ENCODE results near the gene MPZL1. TPM values are rescaled to one million over a fixed set of nuclear protein-coding genes. Genes with fewer than 3 reads are reported as not detected.
A peak's percentile ranks its signal among the peaks of the same experiment; 100 is the strongest.

Gene MPZL1
- total RNA-seq, 1 donor from 2014 or later = 97.5 TPM

DNA sequence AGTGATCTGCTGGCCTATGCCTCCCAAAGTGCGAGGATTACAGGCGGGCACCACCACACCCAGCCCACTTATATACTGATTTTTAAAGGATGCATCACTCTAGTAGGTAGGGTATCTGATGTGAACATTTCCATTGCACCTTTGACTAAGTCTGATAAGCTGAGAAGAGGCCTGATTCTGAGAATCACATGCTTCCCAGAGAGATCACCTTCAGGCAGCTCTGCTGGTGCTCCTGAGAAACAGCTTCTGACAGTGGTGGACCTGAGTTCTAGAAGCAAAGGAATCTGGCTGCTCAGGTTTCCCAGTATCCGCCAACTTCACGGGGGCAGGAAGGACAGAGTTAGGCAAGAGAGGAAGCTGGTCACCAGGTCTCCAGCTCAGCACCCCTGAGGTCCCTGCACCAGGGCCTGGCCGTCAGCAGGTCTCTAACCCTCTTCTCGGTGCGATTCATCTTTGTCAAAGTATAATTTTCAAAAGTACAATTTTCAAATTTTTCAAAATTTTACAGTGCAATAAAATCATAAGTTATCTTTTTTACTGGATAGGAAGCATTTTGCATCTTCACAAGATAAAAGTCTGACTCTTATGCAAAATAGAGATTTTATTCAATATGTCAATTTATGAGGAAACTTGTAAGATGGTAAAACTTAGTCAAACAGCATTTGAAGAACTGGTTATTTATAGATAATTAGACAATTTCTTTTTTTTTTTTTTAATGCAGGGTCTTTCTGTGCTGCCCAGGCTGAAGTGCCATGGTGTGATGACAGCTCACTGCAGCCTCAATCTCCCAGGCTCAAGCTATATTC lies 25.8 kb upstream of the MPZL1 start:
- no peak for ATAC-seq

DNA sequence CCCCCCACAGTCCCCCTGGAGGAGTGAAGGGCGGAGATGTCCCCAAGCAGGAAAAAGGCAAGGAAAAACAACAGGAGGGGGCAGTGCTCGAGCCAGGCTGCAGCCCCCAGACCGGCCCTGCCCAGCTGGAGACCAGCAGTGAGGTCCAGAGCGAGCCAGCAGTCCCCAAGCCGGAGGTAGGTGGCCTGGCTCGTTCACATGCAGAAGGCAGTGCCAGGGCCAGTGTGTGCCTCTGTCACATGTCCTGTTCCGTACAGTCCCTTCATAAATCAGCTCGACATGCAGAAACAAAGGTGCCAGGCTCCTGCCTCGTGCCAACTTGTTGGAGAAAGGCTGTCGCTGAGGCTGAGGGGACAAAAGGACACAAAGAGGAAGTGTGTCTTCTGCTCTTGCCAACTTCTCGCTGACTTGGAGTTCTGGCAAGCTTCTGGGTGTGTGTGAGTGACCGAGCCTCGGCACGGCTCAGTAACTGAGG lies 24.1 kb upstream of the MPZL1 start:
- ATAC-seq = peak; percentile 44

DNA sequence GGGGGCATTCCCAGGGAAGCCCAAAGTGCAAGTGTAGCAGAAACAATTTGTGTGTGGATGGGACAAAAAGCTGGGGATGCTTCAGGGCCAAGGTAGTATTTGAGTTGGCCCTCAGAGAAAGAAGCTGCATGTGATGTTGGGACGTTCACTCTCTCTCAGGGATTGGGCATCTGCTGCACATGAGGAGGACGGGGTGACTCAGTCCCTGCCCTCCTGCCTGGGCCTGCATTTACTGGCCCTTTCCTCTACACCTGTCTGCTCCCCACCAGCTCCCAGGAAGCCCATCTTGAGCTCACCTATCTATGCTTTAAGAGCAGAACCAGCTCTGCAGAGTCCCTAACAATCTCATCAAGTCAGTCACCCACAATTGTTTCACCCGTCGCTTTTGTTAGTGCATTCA lies 23.5 kb upstream of the MPZL1 start:
- ATAC-seq = peak; percentile 58

DNA sequence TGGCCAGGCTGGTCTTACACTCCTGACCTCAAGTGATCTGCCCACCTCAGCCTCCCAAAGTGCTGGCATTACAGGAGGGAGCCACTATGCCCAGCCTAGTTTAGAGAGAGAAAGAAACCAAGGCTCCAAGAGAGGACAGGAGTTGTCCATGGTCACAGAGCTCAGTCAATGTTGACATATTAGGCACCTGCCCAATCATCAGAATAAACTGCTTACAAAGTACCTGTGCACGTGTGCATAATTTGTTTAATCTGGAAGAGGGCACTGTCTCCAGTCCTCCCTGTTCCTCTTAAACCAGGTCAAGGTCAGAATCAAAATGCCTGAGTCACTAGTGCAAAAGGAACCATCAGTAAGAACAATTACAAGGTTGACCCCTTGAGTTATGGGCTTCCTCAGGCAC lies 20.3 kb upstream of the MPZL1 start:
- no peak for ATAC-seq

DNA sequence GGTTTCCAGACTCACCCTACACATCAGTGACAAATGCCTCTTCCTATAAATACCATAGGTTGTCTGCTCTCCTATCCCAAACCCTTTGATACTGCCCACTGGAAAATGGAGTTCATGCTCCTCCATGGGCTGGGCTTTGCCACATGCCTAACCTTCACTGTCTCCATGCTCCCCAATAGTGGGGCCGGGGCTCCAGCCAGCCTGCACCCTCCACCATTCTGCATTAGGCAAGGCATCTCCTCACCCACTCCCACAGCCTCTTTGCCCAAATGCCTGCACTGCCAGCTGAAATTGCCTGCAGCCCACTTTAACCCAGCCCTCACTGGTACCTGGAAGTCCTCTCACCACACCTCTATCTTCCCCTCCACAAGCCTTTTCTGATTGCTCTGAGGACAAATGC lies 18.2 kb upstream of the MPZL1 start:
- no peak for ATAC-seq

DNA sequence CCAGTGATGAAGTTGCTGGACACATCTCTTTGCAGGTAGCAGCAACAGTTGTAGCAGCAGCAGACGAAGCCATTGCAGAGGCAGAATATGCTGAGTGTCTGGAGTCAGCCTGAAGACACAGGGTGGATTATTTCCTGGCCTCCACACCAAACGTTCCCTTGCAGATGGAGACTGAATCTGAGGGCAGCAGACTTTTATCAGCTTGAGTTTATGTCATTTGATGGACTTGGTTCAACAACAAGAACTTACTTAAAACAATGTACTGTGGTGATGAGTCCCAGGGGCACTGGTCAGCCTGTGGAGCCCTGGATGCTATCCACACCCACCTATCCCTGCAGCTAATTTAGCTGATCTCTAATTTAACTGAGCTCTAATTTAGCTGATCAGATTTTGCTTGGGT lies 17.1 kb upstream of the MPZL1 start:
- ATAC-seq = no peak

DNA sequence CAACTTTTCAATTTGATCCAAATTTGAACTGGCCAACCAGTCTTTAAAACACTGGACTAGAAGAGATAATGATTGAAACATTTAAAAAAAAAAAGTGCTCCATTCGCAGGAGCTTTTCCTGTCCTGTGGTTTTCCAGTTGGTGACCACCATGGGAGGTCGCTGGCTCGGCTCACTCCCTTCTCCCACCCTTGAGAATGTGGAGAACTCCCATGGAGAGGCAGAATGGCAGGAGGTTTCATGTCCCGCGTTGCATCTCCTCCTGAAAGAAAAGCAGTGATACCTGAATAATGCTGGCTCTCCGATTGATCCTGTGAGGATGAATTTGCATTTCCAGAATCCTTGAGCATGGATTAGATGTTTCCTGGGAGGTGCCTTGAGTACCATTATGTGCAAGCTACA lies 16.5 kb upstream of the MPZL1 start:
- no peak for ATAC-seq

DNA sequence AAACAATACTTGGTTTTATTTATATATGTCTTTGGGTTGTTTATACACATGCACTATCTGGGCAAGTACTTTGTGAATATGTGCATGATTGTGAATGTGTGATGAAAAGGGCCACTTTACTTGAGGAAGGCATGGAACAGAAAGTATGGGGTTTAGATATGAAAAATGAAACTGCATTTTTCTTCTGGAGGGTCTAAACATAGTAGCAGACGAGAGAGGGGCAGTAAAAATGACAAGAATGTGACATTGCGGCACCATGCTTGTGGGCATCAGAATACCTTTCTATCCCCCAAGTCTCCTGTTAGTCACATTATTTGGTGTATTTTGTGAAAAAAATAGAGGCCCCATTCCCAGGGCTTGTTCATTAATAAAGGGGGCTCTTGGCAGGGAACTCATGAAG lies 15.4 kb upstream of the MPZL1 start:
- ATAC-seq = no peak

DNA sequence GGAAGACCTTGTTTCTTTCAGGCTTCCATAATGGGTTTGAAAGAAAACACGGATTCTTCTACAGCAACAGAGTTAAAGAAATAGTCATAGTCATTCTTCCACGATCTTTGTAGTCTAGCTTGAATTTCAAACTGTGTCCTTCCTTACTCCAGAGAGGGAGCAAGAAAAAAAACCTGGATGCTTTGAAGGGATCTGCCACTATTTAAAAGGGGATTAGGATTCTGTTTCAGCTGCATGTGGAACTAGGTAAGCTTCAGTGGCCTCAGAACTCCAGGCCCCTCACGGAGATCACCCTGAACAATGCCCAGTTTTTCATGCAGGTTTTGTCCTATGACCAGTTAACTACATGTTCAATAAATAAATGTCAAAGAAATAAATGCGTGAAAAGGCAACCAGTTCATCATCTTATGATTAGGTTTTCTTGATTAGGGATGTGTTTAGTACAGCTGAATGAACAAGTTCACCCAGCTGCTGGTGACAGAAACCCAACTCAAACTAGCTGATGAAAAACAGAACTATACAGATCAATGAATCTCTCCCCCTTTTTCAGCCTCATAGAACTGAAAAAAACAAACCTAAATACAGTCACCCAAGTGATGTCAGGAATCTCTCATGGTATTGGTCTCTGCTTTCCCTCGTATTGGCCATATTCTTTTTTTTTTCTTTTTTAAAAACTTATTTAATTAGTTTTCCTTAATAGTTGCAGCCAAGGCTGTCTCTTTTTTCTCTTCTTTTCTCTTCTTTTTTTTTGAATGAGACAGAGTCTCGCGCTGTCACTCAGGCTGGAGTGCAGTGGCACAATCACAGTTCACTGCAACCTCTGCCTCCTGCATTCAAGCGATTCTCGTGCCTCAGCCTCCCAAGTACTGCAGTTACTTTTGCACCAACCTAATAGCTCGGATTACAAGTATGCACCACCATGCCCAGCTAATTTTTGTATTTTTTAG lies 14.6 kb upstream of the MPZL1 start:
- ATAC-seq = no peak

DNA sequence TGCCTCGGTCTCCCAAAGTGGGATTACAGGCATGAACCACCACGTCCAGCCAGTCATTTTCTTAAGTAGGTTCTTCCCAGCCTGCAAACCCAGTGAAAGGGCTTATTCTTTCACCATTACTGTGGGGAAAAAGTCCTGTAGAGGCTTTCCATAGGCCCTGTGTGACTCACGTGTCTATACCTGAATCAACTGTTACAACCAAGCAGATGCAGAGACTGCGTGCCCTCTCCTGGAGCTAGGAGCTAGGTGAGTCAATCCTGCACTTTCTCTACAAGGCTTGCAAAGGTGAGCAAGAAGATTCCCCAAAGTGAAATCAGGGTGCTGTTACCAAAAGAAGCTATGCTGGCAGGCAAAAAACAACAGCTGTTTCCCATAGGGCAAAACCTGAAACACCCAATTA lies 13.8 kb upstream of the MPZL1 start:
- peak; percentile 88 for ATAC-seq

DNA sequence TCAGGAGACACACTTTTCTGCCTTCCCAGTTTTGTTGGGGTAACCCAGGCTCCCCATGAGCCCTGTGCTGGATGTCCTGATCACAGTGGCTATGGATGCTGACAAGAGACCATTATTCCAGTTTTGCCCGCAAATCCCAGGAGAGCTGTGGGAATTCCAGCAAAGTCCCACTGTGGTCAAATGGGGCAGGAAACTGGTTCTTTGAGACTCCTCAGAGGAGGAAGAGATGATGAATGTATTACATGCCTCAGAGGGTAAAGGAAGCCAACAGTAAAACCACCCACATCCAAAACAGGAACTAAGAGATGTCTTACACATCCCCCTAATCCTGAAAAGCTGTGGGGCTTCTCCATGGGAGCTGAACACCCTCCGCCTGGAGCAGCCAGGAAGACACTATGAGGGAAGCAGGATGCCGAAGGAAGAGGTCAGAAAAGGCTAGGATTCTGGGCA lies 12.8 kb upstream of the MPZL1 start:
- ATAC-seq = no peak

DNA sequence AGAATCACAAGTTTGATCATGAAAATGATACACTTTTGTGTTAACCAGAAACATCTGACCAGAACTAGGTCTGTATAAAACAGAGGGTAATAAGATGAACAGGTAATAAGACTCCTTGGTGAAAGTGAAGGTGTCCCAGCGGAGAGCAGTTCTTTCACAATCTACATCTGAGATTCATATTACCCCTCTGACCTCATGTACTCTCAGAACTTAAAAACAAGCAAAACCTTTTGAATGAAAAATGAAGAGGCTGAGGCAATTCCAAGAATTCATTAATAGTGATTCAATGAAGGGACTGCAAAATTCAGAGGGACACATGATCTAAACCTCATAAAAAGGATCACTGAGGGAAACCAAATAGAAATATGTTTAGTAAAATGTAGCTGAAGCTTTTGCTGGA lies 10.9 kb upstream of the MPZL1 start:
- no peak for ATAC-seq

DNA sequence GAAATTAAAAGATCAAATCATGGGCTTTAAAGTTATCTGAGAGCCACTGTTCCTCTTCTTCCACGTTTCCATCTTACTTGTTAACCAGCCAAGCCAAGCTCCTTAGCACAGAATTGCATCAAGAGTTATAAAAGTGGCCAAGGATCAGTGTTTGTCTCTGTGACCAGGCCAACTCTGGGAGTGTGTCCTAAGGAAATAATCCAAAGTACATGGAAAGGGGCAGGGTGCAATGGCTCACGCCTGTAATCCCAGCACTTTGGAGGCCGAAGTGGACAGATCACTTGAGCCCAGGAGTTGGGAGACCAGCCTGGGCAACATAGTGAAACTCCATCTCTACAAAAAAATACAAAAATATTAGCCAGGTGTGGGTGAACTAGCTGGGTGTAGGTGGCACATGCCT lies 10.0 kb upstream of the MPZL1 start:
- no peak for ATAC-seq

DNA sequence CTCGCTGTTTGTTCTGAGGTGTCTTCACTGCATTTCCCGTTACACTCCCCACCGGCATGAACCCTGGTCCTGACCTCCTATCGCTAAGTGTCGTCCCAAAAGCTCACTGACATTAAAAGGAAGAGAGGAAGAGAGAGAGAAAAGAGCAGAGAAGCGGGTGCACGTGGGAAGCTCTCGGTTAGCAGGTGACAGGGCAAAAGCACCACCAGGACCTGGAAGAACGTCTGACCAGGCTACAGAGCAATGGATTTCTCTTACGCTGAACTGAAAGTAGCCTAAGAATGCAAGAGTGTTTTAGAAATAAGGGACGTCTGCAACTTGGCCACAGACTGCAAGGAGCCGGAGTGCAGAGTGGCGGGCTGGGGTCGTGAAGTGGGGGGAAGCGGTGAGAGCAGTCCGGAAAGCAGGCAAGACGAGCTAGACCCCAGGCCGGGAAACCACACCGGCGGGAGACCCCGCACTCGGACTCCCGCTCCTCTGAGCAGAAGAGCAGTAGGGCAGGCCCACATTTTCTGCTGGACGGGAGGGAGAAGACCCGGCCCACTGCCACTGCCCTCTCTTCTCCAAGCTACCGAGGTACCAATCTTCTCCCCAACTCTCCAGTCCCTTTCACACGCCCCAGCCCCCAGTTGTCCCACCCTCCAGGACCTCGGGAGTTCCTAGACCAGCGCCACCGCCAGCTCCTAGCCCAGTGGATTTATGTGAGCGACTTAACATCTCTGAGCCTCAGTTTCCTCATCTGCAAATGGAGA lies 8.3 kb upstream of the MPZL1 start:
- ATAC-seq = no peak

DNA sequence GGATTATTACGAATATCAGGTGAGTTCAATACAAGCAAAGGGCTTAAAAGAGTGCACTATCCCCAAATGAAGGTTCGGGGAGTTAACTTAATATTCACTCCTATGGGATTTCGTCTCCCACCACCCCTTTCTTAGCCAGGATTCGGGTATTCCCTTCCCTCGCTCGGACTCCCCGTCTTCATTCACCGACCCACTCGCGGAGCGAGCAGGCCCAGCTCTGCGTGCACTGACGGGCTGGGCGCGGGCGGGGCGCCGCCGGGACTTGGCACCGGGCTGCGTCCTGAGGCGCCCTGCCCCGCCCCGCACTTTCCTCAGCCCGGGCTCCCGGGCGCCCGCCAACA lies 7.7 kb upstream of the MPZL1 start:
- ATAC-seq = peak; percentile 91

DNA sequence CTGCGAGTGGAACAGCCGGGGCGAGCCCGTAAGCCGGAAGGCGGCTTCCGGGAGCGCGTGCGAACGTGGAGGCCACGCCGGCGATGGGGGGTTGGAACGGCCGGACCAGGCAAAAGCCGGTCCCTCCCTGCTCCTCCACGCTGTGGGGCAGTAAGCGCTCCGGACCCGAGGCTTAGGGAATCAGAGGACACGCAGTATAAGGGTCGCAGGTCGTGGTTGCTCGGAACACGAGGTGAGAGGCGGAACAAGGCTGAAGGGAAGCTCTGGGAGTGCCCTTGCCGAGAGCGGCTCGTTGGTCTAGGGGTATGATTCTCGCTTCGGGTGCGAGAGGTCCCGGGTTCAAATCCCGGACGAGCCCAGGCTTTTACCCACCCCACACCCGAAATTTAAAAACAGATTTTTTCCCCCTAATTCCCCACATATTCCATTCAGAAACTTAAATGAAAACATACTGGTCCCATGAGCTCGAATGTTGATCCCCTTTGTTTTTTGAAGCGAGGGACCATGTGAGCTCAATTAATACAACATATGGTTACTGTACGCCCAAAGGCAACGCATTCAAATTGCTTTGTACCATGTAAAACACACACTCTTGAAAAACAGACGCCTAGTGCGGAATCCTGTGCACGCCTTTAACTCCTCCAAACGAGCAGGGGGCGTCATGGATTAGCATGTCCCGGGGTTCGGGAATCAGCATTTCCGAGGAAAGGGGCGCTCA lies 7.2 kb upstream of the MPZL1 start:
- ATAC-seq = peak; percentile 79

DNA sequence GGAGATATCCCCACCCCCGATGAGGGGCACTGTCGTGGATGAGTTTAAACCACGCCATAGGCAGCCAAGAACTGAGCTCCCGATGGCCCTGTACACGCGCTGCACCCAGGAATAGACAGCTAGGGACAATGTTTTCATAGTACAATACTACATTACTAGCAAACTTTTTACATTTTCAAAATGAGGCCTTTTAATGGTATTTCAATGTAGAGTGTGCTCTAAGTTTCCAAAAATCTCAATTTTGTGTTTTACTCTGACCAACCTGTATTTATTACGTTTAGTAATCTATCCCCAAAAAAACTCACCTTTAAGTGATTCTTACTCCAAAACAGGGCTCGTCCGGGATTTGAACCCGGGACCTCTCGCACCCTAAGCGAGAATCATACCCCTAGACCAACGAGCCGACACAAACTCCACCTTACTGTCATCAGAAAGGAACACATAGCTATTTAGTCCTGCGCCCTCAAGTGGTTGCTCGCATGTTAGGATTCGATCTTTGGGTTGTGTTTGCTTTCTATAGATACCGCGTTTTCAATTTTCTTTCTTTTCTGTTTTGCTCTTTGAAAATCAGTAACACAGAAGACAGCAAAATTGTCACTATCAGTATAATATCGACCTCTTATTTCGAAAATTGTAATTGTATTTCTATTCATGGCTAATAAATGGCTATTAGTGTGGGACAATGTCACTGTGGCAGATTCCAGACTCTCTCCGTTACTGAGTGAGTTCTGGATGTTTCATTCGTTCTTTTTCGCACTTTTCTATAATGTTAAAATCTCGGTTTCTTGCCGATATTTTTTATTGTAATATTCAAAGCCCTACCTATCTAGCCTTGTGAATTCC lies 6.4 kb upstream of the MPZL1 start:
- ATAC-seq = peak; percentile 76

DNA sequence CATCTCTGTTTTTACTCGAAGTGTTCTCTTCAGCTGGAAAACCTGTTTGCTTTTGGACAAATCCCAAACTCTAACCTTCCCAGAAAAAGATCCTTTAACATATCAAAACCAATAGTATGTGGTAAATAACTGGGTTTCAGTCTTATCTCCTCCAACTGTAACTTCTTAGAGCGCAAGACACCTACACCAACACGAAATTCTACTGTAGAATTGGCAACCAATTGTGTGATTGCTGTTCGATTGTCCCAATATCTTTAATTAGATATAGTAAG lies 5.8 kb upstream of the MPZL1 start:
- ATAC-seq = no peak

DNA sequence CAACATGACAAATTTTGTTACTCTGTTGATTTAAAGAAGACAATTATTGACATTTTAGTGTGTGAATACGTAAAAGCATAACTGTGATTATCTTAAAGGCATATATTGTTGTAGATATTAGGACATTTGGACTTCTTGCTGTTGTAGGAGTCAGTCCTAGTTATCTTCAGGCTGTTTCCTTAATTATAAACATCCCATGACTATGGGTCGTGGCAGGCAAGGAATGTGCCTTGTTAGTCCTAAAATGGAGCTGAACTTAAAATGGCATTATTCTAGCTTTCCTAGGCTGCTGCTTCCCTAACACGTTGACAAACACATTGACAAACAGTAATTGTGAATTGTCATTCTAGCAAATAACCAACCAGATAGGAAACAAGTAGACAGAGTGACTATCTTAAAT lies 4.4 kb upstream of the MPZL1 start:
- no peak for ATAC-seq

DNA sequence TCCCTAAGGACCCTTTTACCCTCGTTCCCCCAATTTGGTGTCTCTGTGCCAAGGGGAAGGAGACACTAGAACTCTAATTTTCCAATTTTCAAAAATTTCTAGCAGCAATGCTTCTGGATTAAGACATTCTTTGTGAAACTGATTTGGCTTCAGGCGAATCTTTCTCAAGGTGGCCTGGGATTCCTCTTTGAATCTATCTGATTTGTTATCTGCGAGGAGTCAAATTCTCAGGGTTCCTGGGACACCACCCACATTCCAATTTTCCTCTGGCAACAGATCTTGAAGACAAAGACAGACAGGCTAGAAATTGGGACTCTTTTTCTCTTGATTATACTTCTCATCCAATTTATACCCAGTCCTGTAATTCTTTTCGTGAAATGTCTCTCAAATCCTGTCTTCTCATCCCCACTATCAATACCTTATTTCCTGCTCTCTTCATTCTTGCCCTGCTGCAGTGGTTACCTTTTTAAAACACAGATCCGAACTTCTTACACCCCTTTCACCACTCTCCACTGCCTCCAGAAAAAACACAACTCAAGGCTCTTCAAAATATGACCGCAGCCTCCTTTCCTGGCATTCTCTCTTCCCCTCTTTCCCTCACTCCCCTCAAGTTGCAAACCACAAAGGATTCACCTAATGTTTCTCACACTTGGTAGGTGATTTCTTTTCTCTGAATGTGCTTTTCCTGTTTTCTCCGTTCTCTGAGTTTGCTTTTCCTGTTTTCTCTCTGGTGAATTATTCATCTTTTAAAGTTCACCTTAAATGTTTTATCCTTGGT lies 2.7 kb upstream of the MPZL1 start:
- ATAC-seq = no peak
